ENCODE results near the gene APOBEC3G. TPM values are rescaled to one million over a fixed set of nuclear protein-coding genes. Genes with fewer than 3 reads are reported as not detected.

APOBEC3G gene
- polyA plus RNA-seq, 1 of the 3 experiments (the other 2 are of a cell fraction), result not detected

GRCh38 chr22:39090426-39091064 is 13.5 kb downstream of the APOBEC3G start (continued):
- no peak for TF ChIP-seq REST (IDR thresholded peaks at IDR 0.05; ENCODE audit: low read depth, low read length)

GRCh38 chr22:39091126-39092081 is 14.3 kb downstream of the APOBEC3G start:
- Histone ChIP-seq H3K36me3 (replicated peaks in 1 of 2; ENCODE audit: control insufficient read depth in 1 of 2, insufficient read depth in 2 of 2, low read length in 1 of 2) (no peaks in the 10 kb centered on the region), H3K9ac (no peak overlapping the region), H2AFZ (ENCODE audit: low read depth) (no peak overlapping the region), H3K4me1 (ENCODE audit: control insufficient read depth in 1 of 2, insufficient read depth in 2 of 2, low read depth in 1 of 2, low read length in 1 of 2) (peaks cover 0 to 6% of the 10 kb centered on the region in 2 experiments; a peak in 1 of 4 replicates), H4K20me1 (ENCODE audit: insufficient read depth) (no peaks in the 10 kb centered on the region), H3K27ac (ENCODE audit: low read depth in 2 of 2, low read length in 1 of 2) (no peak overlapping the region), H3K9me2 (no peaks in the 10 kb centered on the region), H3K27me3 (ENCODE audit: insufficient read depth) (no peaks in the 10 kb centered on the region), H3K9me3 (no peaks in the 10 kb centered on the region), H3K4me2 (no peak overlapping the region), H3K4me3 (ENCODE audit: low read depth in 2 of 2, low read length in 1 of 2) (no peak overlapping the region), H3K79me2 (ENCODE audit: insufficient read depth) (no peaks in the 10 kb centered on the region), H3F3A (replicated peaks; ENCODE audit: insufficient read depth) (no peaks in the 10 kb centered on the region)
- ChIA-PET CTCF (no interaction called here), POLR2A (no interaction called here)
- TF ChIP-seq FOSL2 (IDR thresholded peaks at IDR 0.05; ENCODE audit: borderline replicate concordance, low read depth) (no peak), FOXM1 (IDR thresholded peaks at IDR 0.05; ENCODE audit: low read depth) (no peak), SIN3A (IDR thresholded peaks at IDR 0.05; ENCODE audit: borderline replicate concordance, low read depth, low read length) (no peak), ELF1 (IDR thresholded peaks at IDR 0.05) (no peak), IRF3 (IDR thresholded peaks at IDR 0.05; ENCODE audit: low read depth, low read length) (no peak), USF1 (IDR thresholded peaks at IDR 0.05; ENCODE audit: borderline replicate concordance, low read depth) (no peak), USF2 (IDR thresholded peaks at IDR 0.05; ENCODE audit: borderline replicate concordance, low read depth, low read length) (no peak), SMC3 (IDR thresholded peaks at IDR 0.05; ENCODE audit: low read depth, low read length) (no peak)
- 82% methylated on average over 5 of the region's 23 CpGs for WGBS (ENCODE audit: low lambda C conversion rate)
- no peak for DNase-seq

All from SK-N-SH (cell line).